H9 (cell line): ENCODE results near the gene SPRR5. TPM values are rescaled to one million over a fixed set of nuclear protein-coding genes. Genes with fewer than 3 reads are reported as not detected.
A peak's percentile ranks its signal among the peaks of the same experiment; 100 is the strongest.

ENCODE experiments used
- DNase-seq: peaks from one replicate; pipeline ENCODE4 v3.0.0-alpha.2; 2017
- H2AFZ ChIP-seq: one replicate; pipeline ENCODE4 v1.6.1; 2013; ENCODE audit warnings: mild to moderate bottlenecking, low read length, control low read depth, moderate library complexity
- H2AK5ac ChIP-seq: 2 replicates; pipeline ENCODE4 v1.6.1; 2013; ENCODE audit warnings: low read length, control low read depth, mixed read lengths; ENCODE audit not compliant: insufficient read length
- H2BK120ac ChIP-seq: one replicate; pipeline ENCODE4 v1.6.1; 2013; ENCODE audit warnings: low read depth, mild to moderate bottlenecking, low read length, control low read depth, inconsistent platforms; ENCODE audit not compliant: poor library complexity, severe bottlenecking
- H2BK12ac ChIP-seq: 2 replicates; pipeline ENCODE4 v1.6.1; 2013; ENCODE audit warnings: low read length, control low read depth, mixed read lengths, low read depth; ENCODE audit not compliant: insufficient read length
- H2BK15ac ChIP-seq: 2 replicates; pipeline ENCODE4 v1.6.1; 2013; ENCODE audit warnings: low read depth, low read length, control low read depth
- H2BK20ac ChIP-seq: one replicate; pipeline ENCODE4 v1.6.1; 2013; ENCODE audit warnings: low read depth, mild to moderate bottlenecking, low read length, control low read depth, inconsistent platforms; ENCODE audit not compliant: poor library complexity, severe bottlenecking
- H2BK5ac ChIP-seq: 2 replicates; pipeline ENCODE4 v1.6.1; 2013; ENCODE audit warnings: low read length, control low read depth, mixed read lengths; ENCODE audit not compliant: insufficient read length
- H3K14ac ChIP-seq: 2 replicates; pipeline ENCODE4 v1.6.1; 2013; ENCODE audit warnings: low read length, control low read depth; ENCODE audit not compliant: insufficient read depth
- H3K18ac ChIP-seq: 2 replicates; pipeline ENCODE4 v1.6.1; 2013; ENCODE audit warnings: low read depth, mild to moderate bottlenecking, mixed read lengths, low read length, control low read depth; ENCODE audit not compliant: insufficient read length
- H3K23ac ChIP-seq: 2 replicates; pipeline ENCODE4 v1.6.1; 2013; ENCODE audit warnings: low read length, control low read depth, mixed read lengths, low read depth; ENCODE audit not compliant: insufficient read length
- H3K23me2 ChIP-seq: 2 replicates; pipeline ENCODE4 v1.6.1; 2013; ENCODE audit warnings: low read depth, mild to moderate bottlenecking, mixed read lengths, low read length, control low read depth; ENCODE audit not compliant: insufficient read length, poor library complexity, severe bottlenecking
- H3K27ac ChIP-seq: 2 replicates; pipeline ENCODE4 v1.5.1; 2013; ENCODE audit warnings: low read length, control low read depth, mixed read lengths, low read depth; ENCODE audit not compliant: insufficient read length
- H3K27me3 ChIP-seq: 2 replicates; pipeline ENCODE4 v1.6.1; 2013; ENCODE audit warnings: low read length, control low read depth, inconsistent platforms; ENCODE audit not compliant: insufficient read depth
- H3K4ac ChIP-seq: 2 replicates; pipeline ENCODE4 v1.6.1; 2013; ENCODE audit warnings: low read depth, mild to moderate bottlenecking, control low read depth, inconsistent platforms, low read length, moderate library complexity
- H3K4me1 ChIP-seq: 2 replicates; pipeline ENCODE4 v1.6.1; 2013; ENCODE audit warnings: low read length, control low read depth, inconsistent platforms; ENCODE audit not compliant: insufficient read depth
- H3K4me2 ChIP-seq: 2 replicates; pipeline ENCODE4 v1.6.1; 2013; ENCODE audit warnings: low read length, control low read depth, mixed read lengths; ENCODE audit not compliant: insufficient read length, insufficient read depth
- H3K56ac ChIP-seq: 2 replicates; pipeline ENCODE4 v1.6.1; 2013; ENCODE audit warnings: low read depth, mild to moderate bottlenecking, mixed read lengths, low read length, control low read depth; ENCODE audit not compliant: insufficient read length
- H3K79me1 ChIP-seq: 2 replicates; pipeline ENCODE4 v1.6.1; 2013; ENCODE audit warnings: low read depth, mild to moderate bottlenecking, moderate library complexity, low read length, control low read depth, inconsistent platforms; ENCODE audit not compliant: insufficient read depth, poor library complexity, severe bottlenecking
- H3K79me2 ChIP-seq: 2 replicates; pipeline ENCODE4 v1.6.1; 2013; ENCODE audit warnings: low read length, control low read depth, inconsistent platforms; ENCODE audit not compliant: insufficient read depth
- H3K9ac ChIP-seq: 2 replicates; pipeline ENCODE4 v1.6.1; 2013; ENCODE audit warnings: low read length, control low read depth, mixed read lengths; ENCODE audit not compliant: insufficient read length; ENCODE audit errors: extremely low read depth
- H3K9me3 ChIP-seq: one replicate; pipeline ENCODE4 v1.6.1; 2013; ENCODE audit warnings: low read depth, low read length, inconsistent platforms; ENCODE audit not compliant: control insufficient read depth
- H3T11ph ChIP-seq: one replicate; pipeline ENCODE4 v1.6.1; 2013; ENCODE audit warnings: mild to moderate bottlenecking, low read length, control low read depth, inconsistent platforms
- H4K20me1 ChIP-seq: one replicate; pipeline ENCODE4 v1.6.1; 2013; ENCODE audit not compliant: control insufficient read depth, insufficient read length, insufficient read depth
- H4K5ac ChIP-seq: 2 replicates; pipeline ENCODE4 v1.6.1; 2013; ENCODE audit warnings: low read depth, mild to moderate bottlenecking, mixed read lengths, low read length, control low read depth; ENCODE audit not compliant: insufficient read length
- H4K8ac ChIP-seq: replicated peaks from 2 replicates; pipeline ENCODE4 v1.6.1; 2013; ENCODE audit warnings: low read length, control low read depth, mixed read lengths, low read depth; ENCODE audit not compliant: insufficient read length
- H4K91ac ChIP-seq: 2 replicates; pipeline ENCODE4 v1.6.1; 2013; ENCODE audit warnings: low read depth, mild to moderate bottlenecking, moderate library complexity, mixed read lengths, low read length, control low read depth; ENCODE audit not compliant: insufficient read length
- H3K27ac Mint-ChIP-seq, 3 experiments: 2 replicates in 2 of 3; 3 replicates in 1 of 3; pipeline ENCODE4 v1.8.0; 2020 to 2021; ENCODE audit warnings: mixed read lengths in 3 of 3, mild to moderate bottlenecking in 1 of 3, moderate library complexity in 1 of 3
- H3K27me3 Mint-ChIP-seq: 2 replicates; pipeline ENCODE4 v1.8.0; 2021; ENCODE audit warnings: low read depth, mild to moderate bottlenecking, moderate library complexity, mixed read lengths
- H3K36me3 Mint-ChIP-seq, 3 experiments: 2 replicates in 2 of 3; 3 replicates in 1 of 3; pipeline ENCODE4 v1.8.0; 2020 to 2021; ENCODE audit warnings: low read depth in 3 of 3, mixed read lengths in 3 of 3; ENCODE audit not compliant: insufficient read depth in 1 of 3
- H3K4me1 Mint-ChIP-seq, 2 experiments: 2 replicates each; pipeline ENCODE4 v1.8.0; 2020; ENCODE audit warnings: mixed read lengths in 2 of 2
- H3K4me3 Mint-ChIP-seq, 2 experiments: 2 replicates in 1 of 2; 3 replicates in 1 of 2; pipeline ENCODE4 v1.8.0; 2020 to 2021; ENCODE audit warnings: mild to moderate bottlenecking in 2 of 2, mixed read lengths in 2 of 2, moderate library complexity in 1 of 2
- H3K9me3 Mint-ChIP-seq, 2 experiments: 2 replicates in 1 of 2; 3 replicates in 1 of 2; pipeline ENCODE4 v1.8.0; 2020; ENCODE audit warnings: mild to moderate bottlenecking in 2 of 2, mixed read lengths in 2 of 2, moderate library complexity in 1 of 2
- CTCF ChIP-seq: fragments of 200-600 bp; sonication (generic); conservative IDR thresholded peaks from 3 replicates; pipeline ENCODE4 v1.8.0; 2021; ENCODE audit warnings: antibody characterized with exemption, mild to moderate bottlenecking
- total RNA-seq: library from RNA; stranded (reverse); gene quantifications from 2 replicates; pipeline ENCODE4 v1.2.1, GENCODE V29; 2021

Gene SPRR5
- total RNA-seq, 1 experiment from 2014 or later, result not detected

DNA sequence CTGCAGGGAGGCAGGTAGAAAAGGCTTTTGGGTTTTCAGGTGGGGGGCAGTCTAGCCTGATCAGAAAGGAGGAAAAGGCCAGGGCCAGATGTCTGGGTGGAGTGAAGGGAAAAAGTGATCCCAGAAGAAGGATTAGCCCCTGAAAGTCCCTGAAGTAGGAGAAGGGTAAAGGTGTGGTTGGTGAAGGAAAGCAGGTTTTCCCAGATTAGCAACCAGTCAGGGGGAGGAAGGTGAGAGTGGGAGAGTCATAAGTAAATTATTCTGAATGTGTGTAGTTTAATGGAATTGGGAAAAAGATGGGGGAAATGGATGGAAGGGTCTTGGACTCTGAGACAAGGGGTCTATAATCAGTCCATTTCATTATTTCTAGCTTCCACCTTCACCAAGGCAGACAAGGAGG is 36.2 kb downstream of the SPRR5 start:
- Histone ChIP-seq H4K20me1 (no peaks in the 10 kb centered on the region), H3K14ac (no peak overlapping the region), H3K56ac (no peak overlapping the region), H3K23me2 (no peaks in the 10 kb centered on the region), H2AK5ac (no peak overlapping the region), H3T11ph (no peak overlapping the region), H3K23ac (no peak overlapping the region), H3K9me3 (no peaks in the 10 kb centered on the region), H3K4ac (no peak overlapping the region), H2BK15ac (no peak overlapping the region), H3K27me3 (no peaks in the 10 kb centered on the region), H2AFZ (no peak overlapping the region), H4K91ac (no peak overlapping the region), H2BK5ac (no peak overlapping the region), H4K5ac (no peak overlapping the region), H2BK12ac (no peak overlapping the region), H2BK20ac (no peak overlapping the region), H3K79me2 (no peaks in the 10 kb centered on the region), H3K4me1 (no peaks in the 10 kb centered on the region), H3K4me2 (no peak overlapping the region), H3K79me1 (no peaks in the 10 kb centered on the region), H3K9ac (no peak overlapping the region), H3K18ac (no peak overlapping the region), H3K27ac (no peak overlapping the region), H2BK120ac (no peak overlapping the region), H4K8ac (no peak overlapping the region)
- Mint-ChIP-seq H3K36me3 (no peaks in the 10 kb centered on the region), H3K27me3 (peaks cover 35% of the 10 kb centered on the region), H3K9me3 (peaks cover 0 to 11% of the 10 kb centered on the region in 2 experiments; a peak in 3 of 5 replicates), H3K4me1 (no peaks in the 10 kb centered on the region), H3K27ac (peak overlapping the region in 1 of 3 experiments; percentile 27; a peak in 1 of 7 replicates), H3K4me3 (no peak overlapping the region)
- no peak for TF ChIP-seq CTCF
- DNase-seq, result no peak
